Fibroblast of villous mesenchyme (primary cell): ENCODE data around the gene KCNH1. TPM values are rescaled to one million over a fixed set of nuclear protein-coding genes. Genes with fewer than 3 reads are reported as not detected.

Experiments used
- DNase-seq: peaks from one replicate; pipeline ENCODE4 v3.0.0-alpha.2; 2010; ENCODE audit warnings: low read depth
- H3K4me3 ChIP-seq: 2 replicates; pipeline ENCODE4 v1.5.1; 2011; ENCODE audit warnings: low read depth, mild to moderate bottlenecking, low read length
- total RNA-seq: library from RNA; depleted of rRNA; stranded (reverse); fragments of >200 nt; gene quantifications from 2 replicates; pipeline ENCODE4 v1.2.3, GENCODE V29; 2012
- TF ChIP-seq, protein P1 (sequence below): IDR thresholded peaks from 2 replicates; pipeline ENCODE4 v1.5.1; 2012; ENCODE audit warnings: low read depth, mild to moderate bottlenecking, low read length; ENCODE audit not compliant: insufficient read depth

Gene KCNH1
- total RNA-seq, 1 donor, result 11.2 TPM

DNA sequence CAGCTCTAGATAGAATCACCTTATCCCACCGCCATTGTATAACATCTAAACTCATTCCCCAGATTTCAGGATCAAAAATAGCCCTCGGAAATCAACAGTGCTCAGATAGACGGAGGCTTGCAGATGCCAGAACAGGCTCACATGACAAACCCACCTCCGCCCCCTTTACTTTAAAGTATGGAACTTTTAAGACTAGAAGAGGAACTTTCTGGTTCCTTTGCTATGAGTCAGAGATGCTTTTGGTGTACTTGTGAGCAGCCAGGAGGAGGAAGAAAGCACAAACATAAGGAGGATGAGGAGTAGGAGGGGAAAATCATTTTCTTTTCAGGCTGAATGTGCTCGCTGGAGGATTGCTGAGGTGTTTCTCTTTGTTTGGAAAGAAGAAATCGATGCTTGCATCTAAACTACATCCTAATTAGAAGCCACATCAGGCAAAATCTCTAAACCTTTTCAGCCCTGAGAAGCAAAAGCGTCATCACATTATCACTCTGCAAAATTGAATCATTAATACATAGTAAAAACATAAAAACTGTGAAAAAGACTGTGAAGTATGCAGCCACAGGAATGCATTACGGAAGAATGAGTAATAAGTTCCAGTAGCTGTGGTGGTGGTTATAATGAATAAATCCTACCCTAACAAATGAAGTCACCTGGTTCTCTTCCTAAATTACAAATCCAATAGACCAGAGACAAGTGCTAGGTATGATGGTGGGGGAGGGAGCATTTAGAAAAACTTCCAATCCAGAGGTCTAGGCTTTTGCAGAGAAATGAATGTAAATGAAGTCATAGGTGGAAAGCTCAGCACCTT is 251.3 kb downstream of the KCNH1 start:
- TF ChIP-seq, protein P1, sequence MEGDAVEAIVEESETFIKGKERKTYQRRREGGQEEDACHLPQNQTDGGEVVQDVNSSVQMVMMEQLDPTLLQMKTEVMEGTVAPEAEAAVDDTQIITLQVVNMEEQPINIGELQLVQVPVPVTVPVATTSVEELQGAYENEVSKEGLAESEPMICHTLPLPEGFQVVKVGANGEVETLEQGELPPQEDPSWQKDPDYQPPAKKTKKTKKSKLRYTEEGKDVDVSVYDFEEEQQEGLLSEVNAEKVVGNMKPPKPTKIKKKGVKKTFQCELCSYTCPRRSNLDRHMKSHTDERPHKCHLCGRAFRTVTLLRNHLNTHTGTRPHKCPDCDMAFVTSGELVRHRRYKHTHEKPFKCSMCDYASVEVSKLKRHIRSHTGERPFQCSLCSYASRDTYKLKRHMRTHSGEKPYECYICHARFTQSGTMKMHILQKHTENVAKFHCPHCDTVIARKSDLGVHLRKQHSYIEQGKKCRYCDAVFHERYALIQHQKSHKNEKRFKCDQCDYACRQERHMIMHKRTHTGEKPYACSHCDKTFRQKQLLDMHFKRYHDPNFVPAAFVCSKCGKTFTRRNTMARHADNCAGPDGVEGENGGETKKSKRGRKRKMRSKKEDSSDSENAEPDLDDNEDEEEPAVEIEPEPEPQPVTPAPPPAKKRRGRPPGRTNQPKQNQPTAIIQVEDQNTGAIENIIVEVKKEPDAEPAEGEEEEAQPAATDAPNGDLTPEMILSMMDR, result no peak
- peak; percentile 54 for DNase-seq
- H3K4me3 ChIP-seq, result no peak overlapping the region

DNA sequence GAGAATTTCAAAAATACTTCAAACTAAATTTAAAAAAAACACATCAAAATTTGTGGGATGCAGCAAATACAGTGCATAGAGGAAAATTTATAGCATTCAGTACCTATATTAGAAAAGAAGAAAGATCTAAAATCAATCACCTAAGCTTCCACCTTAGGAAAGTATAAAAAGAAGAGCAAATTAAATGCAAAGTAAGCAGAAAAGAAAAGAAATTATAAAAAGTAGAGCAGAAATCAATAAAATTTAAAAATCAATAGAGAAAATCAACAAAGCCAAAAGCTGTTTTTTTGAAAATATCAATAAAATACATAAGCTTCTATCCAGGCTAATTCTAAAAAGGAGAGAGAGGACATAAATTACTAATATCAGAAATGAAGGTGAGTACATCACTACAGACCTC is 255.4 kb downstream of the KCNH1 start:
- no peak for DNase-seq
- no peak overlapping the region for H3K4me3 ChIP-seq
- TF ChIP-seq, protein P1, result no peak

DNA sequence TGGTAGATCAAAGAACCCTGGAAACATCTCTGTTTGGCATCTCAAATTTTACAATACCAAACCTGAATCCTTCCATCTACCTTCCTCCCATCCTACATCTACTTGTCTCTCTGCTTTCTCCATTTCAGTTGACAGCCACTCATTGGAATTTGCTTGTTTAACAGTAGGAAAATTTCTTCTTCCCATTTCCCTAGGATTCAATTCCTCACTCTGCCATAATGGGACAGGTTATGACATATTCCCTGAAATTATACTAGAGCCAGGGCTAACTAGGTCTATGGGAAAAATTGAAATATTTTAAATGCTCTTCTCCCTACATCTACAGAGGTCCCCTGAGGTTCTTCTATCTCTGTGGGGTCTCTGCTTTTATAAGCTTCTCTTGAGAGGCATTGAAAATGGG is 257.7 kb downstream of the KCNH1 start:
- TF ChIP-seq, protein P1, result no peak
- DNase-seq, result no peak
- no peak overlapping the region for H3K4me3 ChIP-seq

DNA sequence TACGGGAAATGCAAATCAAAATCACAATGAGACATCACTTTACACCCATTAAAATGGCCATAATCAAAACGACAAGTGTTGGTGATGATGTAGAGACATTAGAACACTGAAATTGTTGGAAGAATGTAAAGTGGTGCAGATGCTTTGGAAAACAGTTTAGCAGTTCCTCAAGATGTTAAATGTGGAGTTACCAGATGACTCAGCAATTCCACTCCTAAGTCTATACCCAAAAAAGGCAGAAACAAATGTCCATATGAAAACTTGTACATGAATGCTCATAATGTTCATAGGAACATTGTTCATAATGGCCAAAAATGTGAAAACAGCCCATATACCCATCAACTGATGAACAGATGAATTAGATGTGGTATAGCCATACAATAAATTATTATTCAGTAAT is 267.4 kb downstream of the KCNH1 start:
- H3K4me3 ChIP-seq, result no peak overlapping the region
- DNase-seq, result no peak
- TF ChIP-seq, protein P1, result no peak

DNA sequence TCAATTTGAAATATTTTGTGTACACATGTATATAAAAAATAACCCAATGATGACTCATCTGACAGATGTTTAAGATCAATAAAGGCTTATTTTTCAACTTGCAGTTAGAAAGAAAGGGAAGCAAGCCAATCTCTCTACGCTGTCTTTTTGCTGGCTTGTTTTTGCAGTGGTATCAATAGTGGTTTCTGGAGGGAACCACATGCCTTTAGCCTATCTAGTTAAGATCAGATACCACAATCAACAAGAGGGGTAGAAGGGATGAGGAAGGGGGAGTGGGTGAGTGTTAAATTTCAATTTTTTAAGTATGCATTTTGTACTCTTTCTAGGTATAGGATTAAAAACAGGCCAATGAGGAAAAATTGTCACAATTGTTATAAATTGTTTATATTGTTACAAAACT is 276.2 kb downstream of the KCNH1 start:
- H3K4me3 ChIP-seq, result no peak overlapping the region
- DNase-seq, result no peak
- TF ChIP-seq, protein P1, result no peak

DNA sequence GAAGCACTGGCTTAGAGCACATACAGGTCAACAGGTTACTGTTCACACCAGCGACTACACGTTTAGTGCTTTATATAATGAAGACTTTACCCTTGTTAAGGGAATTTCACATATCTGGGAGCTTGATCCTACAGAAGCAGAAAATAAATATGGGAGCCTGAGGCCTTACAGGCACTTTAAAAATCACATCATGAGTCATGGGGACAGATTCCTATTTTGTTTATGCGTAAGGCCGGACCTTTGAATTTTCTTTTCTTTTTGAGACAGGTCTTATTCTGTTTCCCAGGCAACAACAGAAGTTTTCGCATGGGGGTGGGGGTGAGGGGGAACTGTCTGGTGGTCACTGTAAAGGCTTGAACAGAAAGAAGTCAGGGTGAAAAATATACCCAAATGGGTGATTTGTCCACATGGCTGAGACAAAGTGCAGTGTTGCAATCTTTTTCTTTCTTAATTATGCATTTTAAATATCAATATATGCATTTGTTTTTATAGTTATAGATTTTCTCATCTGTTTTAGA is 276.7 kb downstream of the KCNH1 start:
- H3K4me3 ChIP-seq, result no peak overlapping the region
- no peak for DNase-seq
- TF ChIP-seq, protein P1, result no peak
